Hematopoietic multipotent progenitor cell treated with erythropoietin and hydrocortisone succinate and interleukin-3 and kit ligand, for 8 days (in vitro differentiated cells): ENCODE results near the gene KPNA6.
A peak's percentile ranks its signal among the peaks of the same experiment; 100 is the strongest.

Experiments
- DNase-seq: peaks from one replicate; pipeline ENCODE4 v3.0.0-alpha.2; 2015

Gene KPNA6

GRCh38 chr1:32221581-32221979 lies 113.7 kb downstream of the KPNA6 start:
- no peak for DNase-seq

DNA sequence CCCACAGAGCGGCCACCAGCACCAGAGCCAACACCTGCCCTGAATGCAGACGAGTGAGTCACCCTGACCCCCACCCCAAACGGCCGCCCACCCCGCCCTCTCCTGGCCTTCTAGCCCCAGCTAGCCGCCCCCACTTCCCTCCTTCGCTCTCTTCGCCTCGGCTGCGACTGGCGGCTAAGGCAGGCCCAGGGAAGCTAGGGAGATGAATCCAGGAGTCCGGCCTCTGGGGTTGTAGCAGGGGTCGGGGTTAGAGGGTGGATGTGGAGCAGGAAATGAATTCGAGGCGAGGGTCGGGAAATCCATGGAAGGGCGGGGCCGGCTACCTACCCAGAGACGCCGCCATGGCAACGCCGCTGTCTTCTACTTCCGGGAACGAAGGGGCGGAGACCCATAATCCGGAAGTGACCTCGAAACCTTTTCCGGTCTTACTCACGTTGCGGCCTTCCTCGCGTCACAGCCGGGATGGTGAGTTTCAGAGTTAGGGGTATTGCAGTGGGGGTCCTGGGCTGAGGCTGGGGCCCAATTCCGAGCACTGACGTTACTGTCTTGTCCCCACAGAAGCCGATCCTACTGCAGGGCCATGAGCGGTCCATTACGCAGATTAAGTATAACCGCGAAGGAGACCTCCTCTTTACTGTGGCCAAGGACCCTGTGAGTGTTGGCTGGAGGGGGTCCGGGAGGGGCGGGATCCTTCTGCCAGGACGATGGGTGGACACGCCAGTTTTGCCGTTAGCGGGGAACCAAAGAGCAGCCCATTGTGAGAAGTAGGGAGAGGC lies 114.3 kb downstream of the KPNA6 start, which contains the start of the genes EIF3I and TMEM234:
EIF3I (plus strand) TSS at position 428 of the 776 bp plus-strand sequence; CDS start at position 463, 35 bp downstream.
TMEM234 (minus strand) TSS at position 374 of the 776 bp plus-strand sequence; CDS start at position 343, 31 bp downstream.
- peak; percentile 94 for DNase-seq

- no peak for DNase-seq
These were observed 115.8 kb downstream of the KPNA6 start for GRCh38 chr1:32223683-32224082.

DNA sequence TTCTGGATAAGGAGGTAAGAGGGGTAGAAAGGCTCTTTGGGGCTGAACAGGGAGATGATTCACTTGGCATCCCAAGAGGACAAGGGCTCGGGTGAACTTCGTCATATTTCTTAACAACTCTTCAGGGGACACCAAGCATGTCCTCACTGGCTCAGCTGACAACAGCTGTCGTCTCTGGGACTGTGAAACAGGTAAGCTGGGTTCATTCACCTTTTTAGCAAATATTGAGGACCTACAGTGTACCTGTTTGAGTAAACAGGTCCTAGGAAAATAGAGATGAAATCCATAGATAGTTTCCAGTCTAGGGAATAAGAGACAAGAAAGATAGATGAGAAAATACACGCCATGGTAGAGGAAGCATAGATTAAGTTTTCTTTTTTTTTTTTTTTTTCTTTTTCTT lies 116.4 kb downstream of the KPNA6 start:
- no peak for DNase-seq
